GM08714 (cell line): ENCODE measurements around the gene NAE1.
"Not testable (repeated sequence)": the region's sequence is repeated elsewhere in the genome, so short reads cannot be mapped to it uniquely, and the experiment has no call there.

Source experiments
- H3K4me3 ChIP-seq: fragments of 200-500 bp; sonication (Bioruptor generic); 2 replicates; pipeline ENCODE4 v1.5.1; 2014; ENCODE audit warnings: mild to moderate bottlenecking, low read length, inconsistent platforms
- ZNF274 ChIP-seq: IDR thresholded peaks from 2 replicates; pipeline ENCODE4 v1.6.1; 2012; ENCODE audit warnings: mild to moderate bottlenecking, low read depth, low read length

Gene NAE1

DNA sequence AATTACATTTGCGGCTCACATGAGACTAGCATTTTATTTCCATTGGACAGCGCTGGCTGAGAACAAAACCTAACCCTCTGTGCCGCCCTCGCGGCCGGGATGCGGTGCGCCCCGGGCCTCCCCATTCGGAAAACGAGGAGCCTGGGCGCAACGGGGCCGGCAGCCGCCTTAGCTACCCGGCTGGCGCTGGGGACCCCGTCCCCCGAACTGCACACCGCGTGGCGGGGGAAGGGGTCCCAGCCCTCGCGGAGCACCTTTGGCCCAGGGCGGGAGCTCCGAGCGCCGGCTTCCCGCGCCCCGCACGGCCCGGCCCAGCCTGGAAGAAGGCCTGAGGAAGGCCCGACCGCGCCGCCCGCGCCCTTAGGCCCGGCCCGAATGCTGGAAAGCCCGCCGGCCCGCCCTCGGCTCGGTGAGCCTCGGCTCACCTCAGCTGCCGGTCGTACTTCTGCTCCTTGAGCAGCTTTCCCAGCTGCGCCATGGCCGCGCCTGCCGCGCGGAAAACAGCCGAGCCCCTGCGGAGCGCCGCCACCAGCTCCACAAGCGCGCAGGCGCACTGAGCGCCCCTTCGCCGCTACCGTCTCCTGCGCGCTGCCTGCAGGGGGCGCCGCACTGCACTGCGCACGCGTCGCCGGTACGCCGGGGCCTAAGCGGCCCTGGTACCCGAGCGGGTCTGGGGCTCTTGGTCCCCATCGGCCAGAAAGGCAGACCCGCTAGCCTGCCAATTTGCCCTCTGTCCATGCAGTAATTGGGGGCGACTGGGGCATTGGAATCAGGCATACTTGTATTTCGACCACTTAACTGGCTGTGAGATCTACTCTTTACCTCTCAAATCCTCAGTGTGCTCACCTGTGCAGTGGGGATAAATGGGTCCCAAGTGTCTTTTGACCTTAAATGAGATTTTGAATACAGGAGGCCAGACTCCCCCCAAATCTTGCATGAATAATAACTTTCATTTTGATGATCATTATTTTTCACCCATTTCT, at the start of gene NAE1:
TSS of gene NAE1 (minus strand) at position 555 of the 983 bp plus-strand sequence. CDS start at position 478, 77 bp downstream.
- TF ChIP-seq ZNF274 = no peak
- H3K4me3 ChIP-seq = peak within 1 kb of the TSS; percentile 88

DNA sequence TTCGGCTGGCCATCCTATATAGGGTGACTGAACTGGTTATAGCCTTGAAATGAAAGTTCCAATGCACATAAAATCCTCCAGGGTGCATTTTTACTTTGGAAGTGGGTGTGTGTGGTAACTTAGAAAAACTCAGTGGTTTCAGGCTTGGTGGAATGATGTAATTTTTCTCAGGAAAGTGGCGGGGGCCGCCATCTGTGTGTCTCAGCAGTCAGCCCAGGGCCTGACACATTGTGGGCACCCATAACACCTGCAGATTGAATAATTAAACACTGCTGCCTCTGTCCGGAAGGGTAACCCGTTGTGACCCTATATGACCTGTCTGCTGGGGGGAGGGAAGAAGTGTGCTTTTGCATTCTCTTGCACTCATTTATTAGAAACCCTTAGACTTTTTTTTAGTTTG, 47.3 kb upstream of the NAE1 start:
- no peak overlapping the region for H3K4me3 ChIP-seq
- TF ChIP-seq ZNF274 = no peak

- H3K4me3 ChIP-seq = no peak overlapping the region
- no peak for TF ChIP-seq ZNF274
Measured at GRCh38 chr16:66874079-66874775, 43.5 kb upstream of the NAE1 start.

DNA sequence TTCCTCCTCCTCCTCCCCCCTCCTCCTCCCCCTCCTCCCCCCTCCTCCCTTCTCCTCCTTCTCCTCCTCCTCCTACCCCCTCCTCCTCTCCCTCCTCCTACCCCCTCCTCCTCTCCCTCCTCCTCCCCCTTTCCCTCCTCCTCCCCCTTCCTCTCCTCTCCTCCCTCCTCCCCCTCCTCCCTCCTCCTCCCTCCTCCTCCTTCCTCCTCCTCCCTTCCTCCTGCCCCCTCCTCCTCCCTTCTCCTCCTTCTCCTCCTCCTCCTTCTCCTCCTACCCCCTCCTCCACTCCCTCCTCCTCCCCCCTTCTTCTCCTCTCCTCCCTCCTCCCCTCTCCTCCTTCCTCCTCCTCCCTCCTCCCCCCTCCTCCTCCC, 42.9 kb upstream of the NAE1 start:
- H3K4me3 ChIP-seq = no peak overlapping the region
- no peak for TF ChIP-seq ZNF274

- peak overlapping the region; percentile 35; the same call in 1 of the 2 replicates for H3K4me3 ChIP-seq
- TF ChIP-seq ZNF274 = no peak
Measured at GRCh38 chr16:66872943-66873684, 42.3 kb upstream of the NAE1 start.

GRCh38 chr16:66872559-66872942, 41.8 kb upstream of the NAE1 start:
- TF ChIP-seq ZNF274 = no peak
- peak overlapping the region; percentile 35; the same call in 1 of the 2 replicates for H3K4me3 ChIP-seq

- no peak overlapping the region for H3K4me3 ChIP-seq
- TF ChIP-seq ZNF274 = no peak
Measured at GRCh38 chr16:66871840-66872239, 41.1 kb upstream of the NAE1 start.

DNA sequence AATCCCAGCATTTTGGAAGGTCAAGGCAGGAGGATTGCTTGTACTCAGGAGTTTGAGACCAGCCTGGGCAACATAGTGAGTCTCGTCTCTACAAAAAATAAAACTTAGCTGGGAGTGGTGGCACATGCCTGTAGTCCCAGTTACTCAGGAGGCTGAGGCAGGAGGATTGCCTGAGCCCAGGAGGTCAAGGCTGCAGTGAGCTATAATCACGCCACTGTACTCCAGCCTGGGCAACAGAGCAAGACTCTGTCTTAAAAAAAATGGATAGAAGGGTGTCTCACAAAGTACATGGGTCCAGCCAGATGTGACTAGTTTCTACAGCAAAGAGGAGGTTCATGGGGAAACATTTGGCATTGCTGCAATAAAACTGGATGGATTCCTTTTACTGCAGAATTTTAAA, 40.6 kb upstream of the NAE1 start:
- not testable (repeated sequence) for H3K4me3 ChIP-seq

- TF ChIP-seq ZNF274 = no peak
Measured at GRCh38 chr16:66869424-66869823, 38.6 kb upstream of the NAE1 start.

DNA sequence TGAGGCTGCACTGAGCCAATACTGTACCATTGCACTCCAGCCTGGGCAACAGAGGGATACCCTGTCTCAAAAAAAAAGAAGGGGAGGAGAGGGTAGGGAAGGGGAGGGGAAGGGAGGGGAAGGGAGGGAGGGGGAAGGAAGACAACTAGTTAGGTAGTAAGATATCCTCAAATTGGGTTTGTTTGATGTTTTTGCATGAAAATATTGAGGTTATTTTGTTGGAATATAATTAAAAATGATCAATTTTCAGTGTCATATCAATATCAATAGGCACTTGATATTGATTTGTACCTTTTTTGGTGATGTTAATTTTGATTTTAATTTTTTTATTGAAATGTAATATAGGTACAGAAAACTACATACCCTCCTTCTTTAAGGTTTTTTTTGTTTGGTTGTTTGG, 32.9 kb upstream of the NAE1 start:
- H3K4me3 ChIP-seq = no peak overlapping the region
- TF ChIP-seq ZNF274 = no peak

More at GRCh38 chr16:66869424-66869823, 38.6 kb upstream of the NAE1 start:
- H3K4me3 ChIP-seq = no peak overlapping the region

- no peak overlapping the region for H3K4me3 ChIP-seq
- no peak for TF ChIP-seq ZNF274
Measured at GRCh38 chr16:66862023-66862520, 31.3 kb upstream of the NAE1 start.

DNA sequence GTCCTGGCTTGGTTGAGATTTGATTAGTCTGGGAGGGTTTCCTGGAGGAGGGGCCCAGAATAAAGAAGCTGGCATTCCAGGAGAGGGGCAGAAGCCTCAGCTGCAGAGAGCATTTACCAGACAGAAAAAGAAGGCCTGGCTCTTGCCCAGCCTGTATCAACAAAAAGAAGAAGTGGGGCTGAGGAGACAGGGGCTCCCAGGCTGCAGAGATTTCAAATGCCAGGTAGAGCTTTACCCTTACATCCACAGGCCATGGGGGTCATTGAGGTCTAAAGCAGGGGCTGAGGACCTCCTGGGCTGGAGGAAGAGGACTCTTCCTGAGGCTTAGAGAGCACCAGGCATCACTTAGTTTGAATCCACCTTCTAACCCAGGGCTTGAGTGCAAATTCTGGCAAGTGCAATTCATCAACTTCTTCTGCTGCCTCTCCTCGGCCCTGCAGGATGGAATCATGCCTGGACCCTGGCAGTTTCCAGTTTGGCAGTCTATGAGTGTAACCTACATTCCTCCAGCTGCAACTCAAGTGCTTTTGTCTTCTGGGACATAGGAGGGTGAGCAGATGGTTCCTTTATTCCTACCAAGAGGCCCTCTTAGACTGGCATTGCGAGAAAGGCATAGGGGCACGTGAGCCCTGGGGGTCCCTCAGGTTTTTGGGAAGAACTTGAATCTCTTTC, 28.8 kb upstream of the NAE1 start:
- no peak overlapping the region for H3K4me3 ChIP-seq
- TF ChIP-seq ZNF274 = no peak

GRCh38 chr16:66858740-66859396, 28.1 kb upstream of the NAE1 start:
- TF ChIP-seq ZNF274 = no peak
- no peak overlapping the region for H3K4me3 ChIP-seq
